UCSD-AML1 (cell line): ENCODE results near the gene KCNK13.
"Not testable (repeated sequence)": the region's sequence is repeated elsewhere in the genome, so short reads cannot be mapped to it uniquely, and the experiment has no call there.

ENCODE experiments used
- DNase-seq: peaks from one replicate; lab custom pipeline; 2025; ENCODE audit not compliant: unreplicated experiment; lab: John Stamatoyannopoulos, UW

KCNK13 gene

DNA sequence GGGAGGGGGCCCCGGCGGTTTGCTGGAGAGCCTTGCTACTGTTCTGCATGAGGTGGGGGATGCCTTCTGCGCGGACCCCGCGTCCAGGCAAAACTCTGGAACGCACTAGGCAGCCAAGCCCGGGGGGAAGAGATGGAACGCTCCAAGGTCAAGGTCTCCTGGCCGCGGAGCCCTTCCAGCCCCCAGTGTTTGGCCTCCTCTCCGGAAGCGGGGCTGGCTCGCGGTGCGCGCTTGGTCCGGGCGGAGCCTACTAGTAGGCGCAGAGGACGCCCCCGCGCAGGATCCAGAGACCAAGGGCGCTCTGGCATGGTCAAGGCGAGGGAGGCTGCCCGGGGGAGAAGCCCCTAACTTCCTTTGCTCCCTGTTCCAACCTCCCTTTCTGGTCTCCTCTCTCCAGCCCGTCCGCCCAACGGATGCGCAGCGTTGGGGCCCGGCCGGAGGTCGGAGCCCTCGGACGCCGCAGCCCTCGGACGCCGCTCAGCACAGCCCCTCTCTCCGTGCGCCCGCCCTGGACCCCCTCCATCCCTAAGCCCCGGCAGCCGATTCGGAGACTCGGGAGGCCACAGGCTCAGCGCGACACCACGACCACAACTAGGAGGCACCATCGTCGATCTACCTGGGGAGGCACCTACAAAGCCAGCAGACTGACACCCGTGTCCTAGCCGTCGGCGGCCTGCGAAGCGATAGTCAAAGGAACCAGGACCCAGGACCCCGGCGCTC lies 669 bp upstream of the KCNK13 start:
- DNase-seq, result no peak

DNA sequence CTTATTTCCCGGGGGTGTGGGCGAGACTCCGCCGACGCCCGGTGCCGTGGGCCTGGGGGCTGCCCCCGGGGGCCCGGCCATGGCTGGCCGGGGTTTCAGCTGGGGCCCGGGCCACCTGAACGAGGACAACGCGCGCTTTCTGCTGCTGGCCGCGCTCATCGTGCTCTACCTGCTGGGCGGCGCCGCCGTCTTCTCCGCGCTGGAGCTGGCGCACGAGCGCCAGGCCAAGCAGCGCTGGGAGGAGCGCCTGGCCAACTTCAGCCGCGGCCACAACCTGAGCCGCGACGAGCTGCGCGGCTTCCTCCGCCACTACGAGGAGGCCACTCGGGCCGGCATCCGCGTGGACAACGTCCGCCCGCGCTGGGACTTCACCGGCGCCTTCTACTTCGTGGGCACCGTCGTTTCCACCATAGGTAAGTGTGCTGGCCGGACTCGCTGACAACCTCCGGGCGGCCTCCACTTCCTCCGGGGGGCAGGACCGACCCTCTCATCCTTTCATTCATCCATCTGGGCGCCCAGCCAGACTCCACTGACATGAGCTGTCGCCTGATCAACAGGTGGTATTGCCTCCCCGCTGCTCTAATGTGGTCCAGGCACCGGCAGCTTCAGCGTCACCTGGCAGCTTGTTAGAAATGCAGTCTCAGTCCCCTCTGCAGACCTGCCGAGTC lies 467 bp downstream of the KCNK13 start:
- no peak for DNase-seq

DNA sequence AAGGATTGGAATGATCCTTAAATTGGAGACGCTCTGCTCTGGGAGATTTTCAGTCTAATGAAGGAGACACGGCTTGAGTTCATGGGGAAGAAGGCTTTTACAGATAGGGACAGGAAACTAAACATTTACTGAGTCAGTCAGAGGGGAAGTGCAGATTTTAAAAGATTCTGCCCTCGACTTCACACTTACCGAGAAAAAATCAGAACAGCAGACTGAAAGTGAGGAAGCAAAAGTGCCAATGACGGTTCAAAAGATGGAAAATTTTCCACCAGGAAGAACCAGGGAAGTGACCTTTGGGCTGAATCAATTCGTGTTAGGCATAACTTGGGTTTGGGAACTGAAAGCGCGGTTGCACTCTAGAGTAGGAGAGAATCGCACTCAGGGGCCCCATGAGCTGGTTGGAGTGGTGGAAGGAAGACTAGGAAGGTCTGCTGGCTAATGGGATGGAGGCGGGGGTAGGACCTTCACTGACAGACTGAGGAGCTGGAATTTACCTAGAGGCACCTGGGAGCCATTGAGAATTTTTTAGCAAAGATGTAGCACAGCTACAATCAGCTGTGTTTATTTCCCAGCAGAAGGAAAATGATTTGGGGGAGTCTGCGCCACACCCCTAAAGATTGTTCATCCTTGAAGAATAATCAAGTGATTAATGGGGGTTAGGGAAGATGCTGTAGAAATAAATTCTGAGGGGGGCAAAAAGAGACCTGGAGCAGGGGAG lies 1.2 kb downstream of the KCNK13 start:
- DNase-seq, result no peak

DNA sequence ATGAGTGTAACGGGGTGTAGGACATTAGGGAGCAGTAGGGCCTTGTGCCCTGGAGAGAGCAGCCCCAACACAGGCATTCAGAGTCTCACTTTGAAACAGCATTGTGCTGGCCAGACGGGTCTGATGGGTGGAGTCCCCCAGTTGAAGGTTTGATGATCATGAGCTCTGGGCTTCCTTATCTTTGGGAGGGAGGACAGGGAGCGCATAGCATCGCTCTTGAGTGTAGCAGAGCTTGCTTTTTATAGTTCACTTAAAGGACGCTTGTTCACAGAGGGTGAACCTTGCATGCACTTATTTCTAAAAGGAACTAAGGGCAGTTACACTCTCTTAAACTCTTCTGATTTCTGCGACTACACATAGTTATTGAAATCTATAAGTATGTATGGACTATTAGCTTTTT lies 10.6 kb downstream of the KCNK13 start:
- no peak for DNase-seq

DNA sequence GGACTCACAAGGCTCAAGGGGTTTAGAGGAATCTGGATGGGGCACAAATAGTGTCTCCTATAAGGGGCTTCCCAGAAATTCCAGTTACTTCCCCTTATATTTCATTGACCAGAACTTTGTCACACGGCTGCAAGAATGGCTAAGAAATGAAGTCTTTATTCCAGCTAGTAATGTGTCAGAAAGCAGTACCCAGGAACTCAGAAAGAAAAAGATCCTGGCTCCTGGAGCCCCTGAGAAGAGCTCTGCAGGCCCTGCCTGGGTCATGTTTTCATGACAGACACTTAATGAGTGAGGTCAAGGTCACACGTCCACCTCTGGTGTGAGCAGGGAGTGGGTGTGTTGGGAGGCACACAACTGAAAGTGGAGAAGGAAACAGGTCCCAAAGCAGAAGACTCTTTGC lies 17.8 kb downstream of the KCNK13 start:
- no peak for DNase-seq

DNA sequence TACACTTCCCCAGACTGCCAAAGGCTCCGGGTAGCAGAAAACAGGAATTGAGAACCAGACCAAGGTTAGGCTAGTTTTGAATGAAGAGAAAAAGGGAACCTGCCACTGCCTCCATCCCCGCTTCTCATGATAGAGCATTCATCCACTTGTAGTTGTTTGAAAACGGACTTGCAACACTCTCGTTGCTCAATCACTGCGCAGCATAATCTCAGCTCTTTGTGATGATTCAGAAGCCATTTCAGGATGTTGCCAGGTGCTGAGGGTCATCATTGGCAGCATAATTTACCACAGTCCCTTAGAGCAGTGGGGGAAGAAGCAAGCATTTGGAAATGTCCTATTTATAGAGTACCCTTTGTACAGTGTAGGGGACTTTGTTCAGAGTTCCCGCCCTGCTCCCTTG lies 25.6 kb downstream of the KCNK13 start:
- DNase-seq, result no peak

DNA sequence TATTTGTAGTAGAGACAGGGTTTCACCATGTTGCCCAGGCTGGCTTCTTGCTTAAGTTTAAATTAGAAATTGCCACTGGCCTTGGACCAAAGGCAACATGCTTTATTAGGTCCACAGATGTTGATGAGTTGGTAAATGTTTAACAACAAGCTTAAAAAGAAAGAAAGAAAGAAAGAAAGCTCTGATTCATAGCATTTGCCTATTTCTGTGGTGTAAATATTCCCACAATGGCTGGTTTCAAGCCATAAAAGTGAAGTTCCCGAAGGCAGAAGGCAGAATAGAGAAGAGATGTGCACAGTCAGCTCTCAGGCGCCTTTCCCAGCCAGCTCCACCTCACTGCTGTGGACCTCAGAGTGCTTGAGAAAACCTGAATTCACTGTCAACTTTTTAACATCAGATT lies 26.4 kb downstream of the KCNK13 start:
- no peak for DNase-seq

DNA sequence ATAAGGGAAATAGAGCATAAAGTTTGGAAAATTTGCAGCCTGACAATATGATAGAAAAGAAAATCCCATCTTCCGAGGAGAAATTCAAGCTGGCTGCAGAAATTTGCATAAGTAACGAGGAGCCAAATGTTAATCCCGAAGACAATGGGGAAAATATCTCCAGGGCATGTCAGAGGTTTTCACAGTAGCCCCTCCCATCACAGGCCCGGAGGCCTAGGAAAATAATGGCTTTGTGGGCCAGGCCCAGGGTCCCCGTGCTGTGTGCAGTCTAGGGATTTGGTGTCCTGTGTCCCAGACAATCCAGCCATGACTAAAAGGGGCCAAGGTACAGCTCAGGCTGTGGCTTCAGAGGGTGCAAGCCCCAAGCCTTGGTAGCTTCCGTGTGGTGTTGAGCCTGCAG lies 27.7 kb downstream of the KCNK13 start:
- not testable (repeated sequence) for DNase-seq

DNA sequence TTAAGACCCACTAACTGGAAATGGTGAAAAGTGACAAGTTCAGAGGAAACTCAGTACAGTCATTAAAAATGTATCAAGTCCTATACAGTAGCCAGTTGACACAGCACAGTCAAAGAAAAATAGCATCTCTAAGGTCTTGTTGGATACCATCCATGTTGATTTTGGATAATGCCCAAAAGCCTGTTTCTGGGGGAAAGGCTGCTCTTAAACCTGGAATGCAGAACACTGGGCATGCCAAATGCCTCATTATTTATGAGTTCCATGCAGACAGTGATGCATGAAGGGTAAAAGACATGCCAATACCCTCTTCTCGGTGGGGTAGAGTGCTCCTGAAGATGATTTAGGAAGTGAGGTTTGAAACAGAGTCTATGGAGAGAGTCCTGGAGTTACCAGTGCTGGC lies 29.6 kb downstream of the KCNK13 start:
- DNase-seq, result no peak

DNA sequence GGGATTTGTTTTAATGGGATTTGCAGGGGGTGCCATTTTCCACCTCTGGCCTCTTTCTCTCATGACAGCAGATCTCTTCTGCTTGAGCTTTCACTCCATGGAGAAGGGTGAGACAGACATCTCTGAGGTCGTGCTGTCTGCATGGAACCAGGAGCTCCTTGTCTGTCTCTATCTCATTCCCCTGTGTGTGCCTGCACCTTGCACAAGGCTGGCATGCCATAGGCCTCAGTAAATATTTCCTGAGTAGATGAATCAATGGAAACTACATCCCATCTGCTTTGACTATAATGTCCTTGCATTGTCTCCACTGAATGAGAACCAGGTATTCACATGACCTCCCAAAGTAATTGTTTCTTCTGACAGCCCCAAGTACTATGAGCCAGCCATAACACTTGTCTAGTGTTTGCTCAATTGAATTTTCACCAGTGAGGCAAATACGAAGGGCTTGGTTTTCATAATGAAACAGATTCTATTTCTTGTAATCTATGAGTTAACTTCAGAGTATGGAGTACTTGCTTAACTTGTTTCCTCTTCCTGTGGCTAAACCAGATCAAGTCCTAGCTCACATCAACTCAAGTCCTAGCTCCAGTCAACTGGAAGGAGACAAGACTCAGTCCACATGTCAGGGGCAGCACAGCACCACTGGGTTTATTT lies 32.3 kb downstream of the KCNK13 start:
- no peak for DNase-seq

DNA sequence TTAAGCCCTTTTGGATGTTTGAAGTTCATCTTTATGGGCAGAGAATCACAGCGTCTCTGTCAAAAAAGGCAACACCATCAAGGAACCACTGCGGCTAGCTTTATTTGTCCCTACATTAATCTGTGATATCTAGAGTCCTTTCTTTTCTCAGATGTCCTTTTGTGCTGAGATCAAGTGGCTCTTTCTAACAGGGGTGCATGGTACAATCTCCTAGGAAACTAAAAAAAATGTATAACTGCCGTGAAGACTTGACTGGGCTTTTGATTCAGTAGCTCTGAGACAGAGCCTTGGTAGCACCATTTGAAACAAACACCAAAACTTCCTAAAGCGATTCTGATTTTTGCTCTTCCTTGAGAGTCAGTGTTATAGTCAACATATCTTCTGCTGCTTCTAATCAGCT lies 33.3 kb downstream of the KCNK13 start:
- no peak for DNase-seq

DNA sequence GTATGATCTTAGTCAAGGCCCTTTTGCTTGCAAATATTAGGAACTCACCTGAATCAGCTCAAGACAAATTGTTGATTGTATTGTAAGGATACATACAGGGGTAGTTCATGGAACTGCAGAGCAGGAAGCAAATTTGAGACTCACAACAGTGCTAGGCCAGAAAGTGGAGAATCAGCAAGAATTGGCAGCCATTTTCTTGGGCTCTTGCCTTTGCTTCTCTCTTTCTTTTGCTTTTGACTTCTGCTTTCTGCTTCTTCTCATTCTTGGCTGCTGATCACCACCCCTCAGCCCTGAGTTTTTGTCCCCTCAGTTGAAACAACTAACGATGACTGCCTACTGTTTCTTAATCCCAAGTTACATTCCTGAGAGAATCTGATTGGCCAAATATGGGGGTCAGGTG lies 34.8 kb downstream of the KCNK13 start:
- no peak for DNase-seq

DNA sequence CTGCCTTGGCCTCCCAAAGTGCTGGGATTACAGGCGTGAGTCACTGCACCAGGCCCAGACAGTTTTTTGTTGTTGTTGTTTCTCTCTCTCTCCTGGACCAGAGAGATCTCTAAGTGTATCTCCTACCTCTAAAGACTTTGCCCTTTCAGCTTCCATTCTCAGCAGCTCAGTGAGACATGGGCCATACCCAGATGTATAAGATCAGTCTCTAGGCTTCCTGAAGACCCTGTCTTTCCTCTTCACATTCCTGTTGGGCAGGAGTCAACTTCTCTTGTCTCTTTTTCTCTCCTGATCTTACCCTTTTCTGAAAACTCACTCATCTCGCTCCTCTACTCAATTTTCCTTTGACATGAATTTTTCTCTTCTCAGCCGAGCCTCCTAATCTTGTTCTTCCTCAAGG lies 42.0 kb downstream of the KCNK13 start:
- DNase-seq, result no peak

DNA sequence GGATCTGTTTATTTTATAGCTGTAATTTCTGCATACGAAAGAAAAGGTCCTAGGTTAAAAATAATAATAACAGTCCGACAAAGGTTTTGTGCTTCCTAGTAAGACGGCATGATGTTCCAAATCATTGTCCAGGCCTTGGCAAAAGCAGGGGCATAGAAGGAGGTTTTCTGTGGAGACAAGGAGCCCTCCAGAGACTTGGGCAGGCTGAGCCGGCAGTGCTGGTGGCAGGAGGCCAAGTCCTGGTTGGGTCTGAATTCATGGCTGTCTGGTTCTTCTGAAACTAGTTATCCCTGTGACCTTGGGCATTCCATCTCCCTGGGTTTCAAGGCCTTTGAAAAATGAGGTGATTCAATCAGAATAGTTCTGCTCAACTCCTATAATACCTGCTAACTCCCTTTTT lies 44.0 kb downstream of the KCNK13 start:
- DNase-seq, result no peak

DNA sequence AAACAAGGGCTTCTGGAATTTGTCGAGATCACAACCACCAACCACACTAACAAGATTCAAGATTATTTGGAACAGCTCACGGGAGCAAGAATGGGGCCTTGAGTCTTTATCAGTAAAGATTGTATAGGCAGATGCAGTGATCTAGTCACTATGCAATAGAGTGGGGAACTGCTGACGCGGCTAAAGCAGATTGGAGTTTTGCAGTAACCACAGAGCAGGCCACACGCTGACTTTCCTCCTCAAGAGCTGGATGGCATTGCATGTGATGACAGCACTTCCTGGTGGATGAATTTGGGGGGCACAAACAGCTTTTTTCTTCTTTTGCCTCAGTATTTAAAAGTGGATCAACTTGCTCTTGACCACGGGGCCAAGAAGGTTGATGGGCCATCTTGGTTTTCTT lies 46.0 kb downstream of the KCNK13 start:
- no peak for DNase-seq

DNA sequence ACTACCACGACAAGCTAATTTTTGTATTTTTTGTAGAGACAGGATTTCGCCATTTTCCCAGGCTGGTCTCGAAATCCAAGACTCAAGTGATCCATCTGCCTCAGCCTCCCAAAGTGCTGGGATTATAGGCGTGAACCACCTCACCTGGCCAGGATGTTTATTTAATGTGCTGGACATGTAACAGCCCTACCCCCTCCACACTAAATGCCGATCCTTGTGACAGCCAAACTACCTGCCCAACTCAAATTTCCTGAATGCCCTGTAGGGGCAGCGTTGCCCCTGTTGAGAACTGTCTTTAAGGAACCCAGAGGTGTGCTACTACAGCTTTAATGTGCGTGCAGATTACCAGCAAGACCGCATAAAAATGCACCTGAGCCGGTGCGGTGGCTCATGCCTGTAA lies 48.1 kb downstream of the KCNK13 start:
- DNase-seq, result no peak

DNA sequence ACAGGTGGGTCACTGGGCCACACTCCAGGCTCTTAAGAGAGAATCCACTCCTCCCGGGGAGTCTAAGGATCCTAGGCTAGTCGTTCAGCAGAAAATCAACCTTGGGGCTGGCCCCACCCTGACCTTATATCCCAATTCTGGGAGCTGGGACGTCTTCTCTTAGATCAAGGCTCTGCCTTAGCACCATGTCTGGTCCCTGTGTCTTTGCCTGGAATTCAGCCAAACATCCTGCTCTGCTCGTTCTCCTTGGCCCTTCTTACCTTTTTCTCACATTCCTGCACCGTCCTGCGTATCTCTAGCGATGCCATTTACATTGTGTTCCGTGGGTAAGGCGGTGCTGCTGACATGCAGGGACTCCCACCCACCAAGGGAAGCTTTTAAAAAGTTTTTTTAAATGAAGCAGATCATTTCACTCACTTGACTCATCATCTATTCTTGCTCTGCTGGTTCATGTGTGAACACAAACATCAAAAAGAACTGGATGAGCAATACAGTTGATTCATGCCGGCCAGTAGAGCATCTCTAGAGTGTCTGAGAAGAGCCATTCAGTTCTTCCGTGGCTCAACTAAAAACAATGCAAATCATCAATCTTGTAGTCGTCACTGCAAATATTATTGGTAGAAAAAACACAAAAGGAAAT lies 50.2 kb downstream of the KCNK13 start:
- no peak for DNase-seq

DNA sequence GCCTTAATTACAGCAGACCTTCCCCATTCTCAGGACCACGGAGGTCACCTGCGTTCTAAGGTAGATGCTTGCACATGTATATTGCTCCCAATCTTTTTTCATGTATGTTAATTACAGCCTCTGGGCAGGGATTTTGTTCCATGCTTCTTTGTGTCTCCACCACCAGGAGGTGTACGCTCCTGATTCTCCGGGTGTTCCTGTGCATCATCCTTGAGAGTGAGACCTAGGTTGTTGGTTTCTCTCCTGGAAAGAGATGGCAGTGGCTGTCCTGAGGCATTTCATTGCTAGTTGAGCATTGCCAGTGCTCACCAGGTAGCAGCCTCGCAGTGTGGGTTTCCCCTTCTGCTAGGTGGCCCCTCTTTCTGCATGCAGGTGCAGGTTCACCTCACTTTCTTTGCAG lies 52.8 kb downstream of the KCNK13 start:
- DNase-seq, result no peak

DNA sequence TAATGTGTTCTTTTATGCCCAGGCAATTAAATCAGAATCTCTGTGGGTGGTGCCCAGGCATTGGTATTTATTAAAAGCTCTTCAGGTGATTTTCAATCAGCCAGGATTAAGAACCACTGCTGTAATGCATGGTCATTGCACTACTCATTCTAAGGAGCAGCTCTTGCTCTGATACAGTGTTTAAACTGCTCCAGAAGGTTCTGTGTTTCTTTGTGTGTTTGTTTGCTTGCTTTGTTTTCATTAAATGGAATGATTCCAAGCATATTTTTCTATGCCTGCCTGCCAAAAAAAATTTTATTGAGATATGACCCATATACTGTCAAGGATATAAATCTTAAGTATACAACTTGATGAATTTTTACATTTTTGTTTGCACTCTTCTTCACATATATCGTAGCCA lies 54.0 kb downstream of the KCNK13 start:
- DNase-seq, result no peak

DNA sequence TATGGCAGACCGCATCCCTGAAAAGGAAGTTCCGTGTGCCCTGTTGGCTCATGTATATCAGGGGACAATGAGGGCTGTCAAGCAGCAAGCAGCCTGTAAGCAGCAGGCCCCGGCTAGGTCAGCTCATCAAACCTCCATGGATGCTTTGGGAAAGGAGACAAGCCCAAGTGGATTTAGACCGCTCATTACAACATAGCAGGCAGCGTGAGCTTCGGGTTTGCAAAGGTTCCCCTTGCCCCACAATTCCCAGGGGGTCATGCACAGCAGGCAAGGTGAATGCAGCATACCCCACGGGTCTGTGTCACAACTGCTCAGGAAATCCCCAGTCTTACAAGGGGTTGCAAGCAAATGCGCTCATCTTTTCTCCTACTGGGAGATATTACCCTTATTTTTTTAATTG lies 54.6 kb downstream of the KCNK13 start:
- DNase-seq, result no peak

DNA sequence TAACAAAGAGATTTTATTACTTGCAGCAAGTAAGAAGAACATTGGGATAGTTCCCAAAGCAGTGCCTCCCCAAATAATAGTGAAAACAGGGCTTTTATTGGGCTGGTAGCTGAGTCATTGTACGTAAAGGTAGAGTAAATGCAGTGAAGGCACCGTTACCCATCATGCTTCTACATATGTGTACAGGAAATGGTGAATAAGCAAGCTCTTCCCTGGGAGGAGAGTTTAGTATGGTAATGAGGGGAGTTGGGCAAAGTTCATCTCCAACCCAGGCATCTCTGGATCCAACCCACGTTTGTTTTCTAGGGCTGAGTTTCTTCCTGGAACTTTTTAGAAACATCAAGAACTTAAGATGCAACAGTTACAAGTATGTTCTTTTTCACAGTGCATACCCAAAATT lies 56.2 kb downstream of the KCNK13 start:
- DNase-seq, result no peak
